Stomach (tissue), 9 donors: Measurements from ENCODE around the gene NEU2. TPM values are rescaled to one million over a fixed set of nuclear protein-coding genes. Genes with fewer than 3 reads are reported as not detected.

Experiments used
- DNase-seq, 2 donors: peaks; one replicate each; pipeline versions ENCODE4 v3.0.0 to v3.0.0-alpha.2; 2013 to 2019
- H3K27ac ChIP-seq, 5 donors: fragments of 200-600 bp in 4 of 5; sonication (generic) in 4 of 5; one replicate each; pipeline ENCODE4 v1.5.1; 2013 to 2019; ENCODE audit warnings: mild to moderate bottlenecking in 1 of 5, moderate library complexity in 1 of 5
- H3K27me3 ChIP-seq, 3 donors: fragments of 200-600 bp; sonication (generic); one replicate each; pipeline ENCODE4 v1.5.1; 2017 to 2019; ENCODE audit warnings: mixed run types in 1 of 3
- H3K36me3 ChIP-seq, 4 donors: fragments of 200-600 bp; sonication (generic); 1 replicate in 3 of 4; 2 replicates in 1 of 4; pipeline ENCODE4 v1.5.1; 2016 to 2019
- H3K4me1 ChIP-seq, 4 donors: fragments of 200-600 bp; sonication (generic); one replicate each; pipeline ENCODE4 v1.5.1; 2016 to 2019
- H3K4me3 ChIP-seq, 4 donors: fragments of 200-600 bp; sonication (generic) in 3 of 4; one replicate each; pipeline ENCODE4 v1.5.1; 2016 to 2019; ENCODE audit warnings: mild to moderate bottlenecking in 1 of 4
- H3K9me3 ChIP-seq, 4 donors: fragments of 200-600 bp; sonication (generic); one replicate each; pipeline ENCODE4 v1.5.1; 2016 to 2019
- CTCF ChIP-seq, 7 experiments: fragments of 450-650 bp in 4 of 7; fragments of 200-600 bp in 3 of 7; sonication (generic) in 3 of 7; IDR thresholded peaks; one replicate each; pipeline ENCODE4 v1.5.1; 2016 to 2019; ENCODE audit warnings: antibody characterized with exemption in 7 of 7, control low read depth in 2 of 7, mild to moderate bottlenecking in 1 of 7
- EP300 ChIP-seq: sonication (generic); formaldehyde crosslinking; IDR thresholded peaks from one replicate; pipeline ENCODE4 v1.6.1; 2017; ENCODE audit warnings: antibody characterized with exemption
- POLR2A ChIP-seq, 4 donors: fragments of 450-650 bp; IDR thresholded peaks; one replicate each; pipeline ENCODE4 v1.6.1; 2016; ENCODE audit warnings: antibody characterized with exemption in 4 of 4, control low read depth in 2 of 4, mild to moderate bottlenecking in 1 of 4, moderate library complexity in 1 of 4
- POLR2AphosphoS5 ChIP-seq, 3 donors: sonication (generic); formaldehyde crosslinking; IDR thresholded peaks; one replicate each; pipeline ENCODE4 v1.6.1; 2016; ENCODE audit warnings: antibody characterized with exemption in 3 of 3
- WGBS, 5 donors: extraction: QIAGEN DNeasy Blood & Tissue Kit in 3 of 5; methylation state at CpG; one replicate each; pipeline versions ENCODE4 v1.1.5 to v1.1.7; 2013 to 2018; 5-methylcytosine and 5-hydroxymethylcytosine counted together
- intact Hi-C: fragments of 100-400 bp; cut with DNase I; formaldehyde crosslinking; loops from one replicate; pipeline ENCODE4 v1.15.1; 2023; ENCODE audit warnings: low total_unique reads
- polyA plus RNA-seq, 3 donors: library from polyadenylated mRNA; stranded (reverse); fragments of 200-250 nt; gene quantifications; one replicate each; pipeline ENCODE4 v1.2.3, GENCODE V29; 2013
- total RNA-seq, 5 donors: library from RNA; depleted of rRNA; stranded (reverse); fragments of >200 nt; gene quantifications; one replicate each; pipeline versions ENCODE4 v1.1.0 to v1.2.3, GENCODE V29; 2014 to 2016
- donor health status: healthy with polysubstance abuse.
- donor health status: Bipolar disorder and iron deficiency.
- donor health status: healthy.

NEU2 gene
- total and polyA plus RNA-seq, 8 donors, result not detected

GRCh38 chr2:233075966-233076339 is 43.5 kb downstream of the NEU2 start:
- H3K36me3 ChIP-seq, result peaks cover 0 to 4% (median 0%) of the 10 kb centered on the region in 4 donors
- peaks cover 4 to 58% (median 9%) of the 10 kb centered on the region in 4 donors for H3K4me1 ChIP-seq
- peaks cover 0 to 5% (median 0%) of the 10 kb centered on the region in 4 donors for H3K9me3 ChIP-seq
- H3K4me3 ChIP-seq, result no peak overlapping the region
- peak in 1 of 2 donors; percentile 30 for DNase-seq
- intact Hi-C loops, result no loop called here
- no peaks in the 10 kb centered on the region for H3K27me3 ChIP-seq
- 6 to 34% (median 17%) methylated on average over 2 of the region's 2 CpGs for WGBS, 5 donors
- TF ChIP-seq POLR2AphosphoS5 (IDR thresholded peaks at IDR 0.05), result peak in 1 of 3 donors; percentile 9
- no peak for TF ChIP-seq POLR2A (IDR thresholded peaks at IDR 0.05)
- H3K27ac ChIP-seq, result peak overlapping the region in 3 of 5 donors; percentile 39 to 68 (median 65)

- DNase-seq, result no peak
- no peaks in the 10 kb centered on the region for H3K27me3 ChIP-seq
- H3K27ac ChIP-seq, result peak overlapping the region in 2 of 5 donors; percentile 65 to 68
Observed at GRCh38 chr2:233076749-233077148, 44.3 kb downstream of the NEU2 start.

GRCh38 chr2:233079473-233079877 is 47.0 kb downstream of the NEU2 start:
- Histone ChIP-seq H3K27me3 (no peaks in the 10 kb centered on the region), H3K4me1 (peaks cover 4 to 85% (median 15%) of the 10 kb centered on the region in 4 donors), H3K4me3 (no peak overlapping the region), H3K36me3 (no peaks in the 10 kb centered on the region), H3K9me3 (no peaks in the 10 kb centered on the region), H3K27ac (peak overlapping the region in 2 of 5 donors; percentile 83 to 84)
- no peak for DNase-seq
- WGBS, 5 donors, result 45 to 63% (median 52%) methylated on average over 10 of the region's 10 CpGs
- intact Hi-C loops, result no loop called here
- no peak for TF ChIP-seq POLR2A (IDR thresholded peaks at IDR 0.05)

More at GRCh38 chr2:233076749-233077148, 44.3 kb downstream of the NEU2 start:
- intact Hi-C loops, result no loop called here
- WGBS, 5 donors, result 47 to 66% (median 58%) methylated on average over 3 of the region's 3 CpGs
- H3K9me3 ChIP-seq, result peaks cover 0 to 4% (median 0%) of the 10 kb centered on the region in 4 donors
- H3K4me1 ChIP-seq, result peaks cover 4 to 63% (median 10%) of the 10 kb centered on the region in 4 donors
- H3K36me3 ChIP-seq, result peaks cover 0 to 4% (median 0%) of the 10 kb centered on the region in 4 donors
- TF ChIP-seq CTCF (IDR thresholded peaks at IDR 0.05), result no peak
- no peak for TF ChIP-seq POLR2A (IDR thresholded peaks at IDR 0.05)
- no peak for TF ChIP-seq EP300
- TF ChIP-seq POLR2AphosphoS5 (IDR thresholded peaks at IDR 0.05), result no peak
- no peak overlapping the region for H3K4me3 ChIP-seq

GRCh38 chr2:233079953-233080835 is 47.7 kb downstream of the NEU2 start:
- intact Hi-C loops, result no loop called here
- peak overlapping the region in 2 of 5 donors; percentile 83 to 84 for H3K27ac ChIP-seq
- no peaks in the 10 kb centered on the region for H3K9me3 ChIP-seq
- peaks cover 4 to 84% (median 14%) of the 10 kb centered on the region in 4 donors for H3K4me1 ChIP-seq
- no peaks in the 10 kb centered on the region for H3K36me3 ChIP-seq
- TF ChIP-seq EP300 (no peak), POLR2AphosphoS5 (IDR thresholded peaks at IDR 0.05) (no peak), CTCF (IDR thresholded peaks at IDR 0.05) (no peak), POLR2A (IDR thresholded peaks at IDR 0.05) (no peak)
- H3K27me3 ChIP-seq, result no peaks in the 10 kb centered on the region
- no peak overlapping the region for H3K4me3 ChIP-seq
- 68 to 80% (median 76%) methylated on average over 20 of the region's 20 CpGs for WGBS, 5 donors
- DNase-seq, result no peak

- intact Hi-C loops, result no loop called here
- DNase-seq, result no peak
- Histone ChIP-seq H3K27me3 (no peaks in the 10 kb centered on the region), H3K36me3 (no peaks in the 10 kb centered on the region), H3K9me3 (no peaks in the 10 kb centered on the region), H3K27ac (peak overlapping the region in 3 of 5 donors; percentile 74 to 84 (median 83)), H3K4me1 (peaks cover 3 to 84% (median 10%) of the 10 kb centered on the region in 4 donors), H3K4me3 (no peak overlapping the region)
- WGBS, 5 donors, result 84 to 93% (median 87%) methylated on average over 11 of the region's 11 CpGs
- no peak for TF ChIP-seq POLR2A (IDR thresholded peaks at IDR 0.05)
- no peak for TF ChIP-seq POLR2AphosphoS5 (IDR thresholded peaks at IDR 0.05)
Observed at GRCh38 chr2:233080836-233081229, 48.4 kb downstream of the NEU2 start.
